ENCODE data around the gene OR2C1.
A peak's percentile ranks its signal among the peaks of the same experiment; 100 is the strongest.

Gene OR2C1
- 0 to 0.21 reads per million in 2 donors for total RNA-seq

DNA sequence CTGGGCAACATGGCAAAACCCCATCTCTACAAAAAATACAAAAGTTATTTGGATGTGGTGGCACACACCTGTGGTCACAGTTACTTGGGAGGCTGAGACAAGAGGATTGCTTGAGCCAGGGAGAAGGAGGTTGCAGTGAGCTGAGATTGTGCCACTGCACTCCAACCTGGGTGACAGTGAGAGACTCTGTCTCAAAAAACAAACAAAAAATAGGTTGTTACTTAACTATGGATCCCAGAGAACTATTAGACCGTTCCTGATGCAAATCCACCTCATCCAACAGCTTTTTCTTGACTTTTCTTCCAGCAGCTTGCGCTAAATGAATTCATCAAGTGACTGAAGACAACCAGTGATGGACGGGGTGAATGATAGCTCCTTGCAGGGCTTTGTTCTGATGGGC, at the start of gene OR2C1:
OR2C1 (plus strand) TSS at position 301 of the 400 bp plus-strand sequence; CDS start at position 353, 52 bp downstream.
- no peak for DNase-seq

- DNase-seq, result no peak
Measured at GRCh38 chr16:3306078-3306477, 49.6 kb upstream of the OR2C1 start.

DNA sequence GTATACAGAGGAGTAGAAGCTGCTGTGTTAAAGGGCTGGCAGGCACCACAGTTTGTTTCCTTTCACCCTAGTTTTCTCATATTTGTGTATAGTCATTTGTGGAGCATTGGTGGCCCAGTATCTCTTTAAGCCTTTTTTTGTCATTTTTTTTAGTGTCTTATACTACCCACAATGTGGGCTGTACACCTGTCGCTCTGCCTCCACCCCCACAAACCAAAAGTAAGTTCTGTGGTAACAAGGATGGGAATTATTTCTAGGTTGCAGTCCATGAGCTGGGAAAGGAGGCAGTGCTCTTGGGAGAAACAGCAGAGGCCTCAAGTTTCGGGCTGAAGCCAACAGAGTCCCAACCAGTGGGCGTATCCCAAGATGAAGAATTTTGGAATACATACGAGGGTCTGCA, 44.2 kb upstream of the OR2C1 start:
- DNase-seq, result no peak

DNA sequence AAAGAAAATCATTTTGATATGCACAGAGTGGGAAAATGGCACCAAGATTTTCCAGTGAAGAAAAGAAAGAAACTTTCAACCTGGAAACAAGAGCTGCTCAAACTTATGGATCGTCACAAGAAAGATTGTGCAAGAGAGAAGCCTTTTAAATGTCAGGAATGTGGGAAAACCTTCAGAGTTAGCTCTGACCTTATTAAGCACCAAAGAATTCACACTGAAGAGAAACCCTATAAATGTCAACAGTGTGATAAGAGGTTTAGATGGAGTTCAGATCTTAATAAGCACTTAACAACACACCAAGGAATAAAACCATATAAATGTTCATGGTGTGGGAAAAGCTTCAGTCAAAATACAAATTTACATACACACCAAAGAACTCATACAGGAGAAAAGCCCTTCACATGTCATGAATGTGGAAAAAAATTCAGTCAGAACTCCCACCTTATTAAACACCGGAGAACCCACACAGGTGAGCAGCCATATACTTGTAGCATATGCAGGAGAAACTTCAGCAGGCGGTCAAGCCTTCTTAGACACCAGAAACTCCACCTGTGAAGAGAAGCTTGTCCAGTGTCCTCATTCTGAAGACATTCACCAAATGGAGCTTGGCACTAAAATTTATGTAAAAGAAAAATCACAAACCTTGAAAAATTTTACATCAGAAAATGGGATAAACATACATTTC, 38.2 kb upstream of the OR2C1 start:
- no peak for DNase-seq

DNA sequence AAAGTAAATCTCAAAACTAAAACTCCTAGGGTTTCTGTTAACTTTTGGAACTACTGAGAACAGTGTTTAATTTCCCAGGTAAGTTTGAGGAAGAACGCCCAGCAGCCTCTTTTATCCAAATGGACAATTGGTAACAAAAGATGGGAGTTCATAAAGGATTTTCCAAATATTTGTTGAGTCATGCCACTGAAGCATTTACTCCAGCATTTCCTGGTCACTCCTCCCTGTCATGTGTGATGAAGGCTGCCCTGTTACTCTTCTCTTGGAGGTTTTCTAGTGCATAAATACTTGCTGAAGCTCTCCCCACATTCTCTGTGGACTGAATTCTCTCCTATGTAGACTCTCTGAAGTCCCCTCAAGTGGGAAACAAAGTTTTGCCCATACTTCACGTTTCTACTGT, 33.9 kb upstream of the OR2C1 start:
- DNase-seq, result no peak

DNA sequence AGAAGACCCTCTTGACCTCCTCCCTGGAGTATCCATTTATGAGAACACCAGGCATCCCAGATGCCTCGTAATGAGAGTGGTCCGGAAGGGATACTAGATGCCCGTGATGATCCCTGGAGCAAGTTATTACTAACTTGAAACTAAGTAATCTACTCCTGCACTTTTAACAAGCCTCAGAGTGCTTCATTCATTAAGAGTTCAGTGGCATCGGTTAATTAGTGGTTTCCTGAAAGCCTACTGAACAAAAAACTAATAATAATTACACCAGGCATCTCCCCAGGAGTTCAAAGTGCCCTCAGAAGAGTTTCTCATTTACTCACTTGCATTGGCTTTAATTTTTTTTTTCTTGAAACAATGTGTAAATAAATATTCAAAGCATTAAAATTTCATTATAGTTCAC, 28.2 kb upstream of the OR2C1 start:
- DNase-seq, result no peak

DNA sequence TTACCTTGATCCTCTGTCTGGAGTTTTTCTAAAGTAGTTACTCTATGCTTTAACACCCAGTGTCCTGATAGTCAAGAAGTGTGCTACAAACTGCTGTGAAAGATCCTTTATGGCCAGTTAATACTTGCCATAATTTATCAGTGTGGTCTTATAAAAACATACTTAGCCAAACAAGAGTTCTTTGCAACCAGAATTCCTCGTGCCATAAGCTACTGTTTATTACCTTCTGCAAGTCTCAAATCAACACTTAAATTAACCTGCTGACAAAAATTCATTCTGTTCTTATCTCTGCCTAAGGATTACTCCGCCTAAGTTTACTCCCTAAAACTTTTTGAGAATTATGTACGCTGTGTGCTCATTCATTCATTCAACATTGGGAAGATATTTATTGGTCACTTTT, 27.6 kb upstream of the OR2C1 start:
- no peak for DNase-seq

DNA sequence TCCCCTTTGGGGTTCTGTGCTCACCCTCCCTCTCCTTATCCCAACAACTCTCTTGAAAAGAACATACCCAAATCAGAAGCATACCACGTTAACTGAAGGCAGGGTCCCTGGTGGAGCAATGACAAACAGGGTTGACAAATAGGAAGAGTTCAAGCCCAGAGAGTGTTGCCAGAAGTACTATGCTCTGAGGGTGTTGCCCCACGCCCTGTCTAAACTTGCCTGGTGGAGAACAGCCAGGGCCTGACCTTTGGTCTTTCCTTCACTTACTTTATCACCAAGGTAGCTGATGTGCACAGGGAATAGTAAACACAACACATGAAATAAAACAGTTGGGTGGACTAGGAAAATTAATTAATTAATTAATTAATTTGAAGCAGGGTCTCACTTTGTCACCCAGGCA, 27.0 kb upstream of the OR2C1 start:
- no peak for DNase-seq

DNA sequence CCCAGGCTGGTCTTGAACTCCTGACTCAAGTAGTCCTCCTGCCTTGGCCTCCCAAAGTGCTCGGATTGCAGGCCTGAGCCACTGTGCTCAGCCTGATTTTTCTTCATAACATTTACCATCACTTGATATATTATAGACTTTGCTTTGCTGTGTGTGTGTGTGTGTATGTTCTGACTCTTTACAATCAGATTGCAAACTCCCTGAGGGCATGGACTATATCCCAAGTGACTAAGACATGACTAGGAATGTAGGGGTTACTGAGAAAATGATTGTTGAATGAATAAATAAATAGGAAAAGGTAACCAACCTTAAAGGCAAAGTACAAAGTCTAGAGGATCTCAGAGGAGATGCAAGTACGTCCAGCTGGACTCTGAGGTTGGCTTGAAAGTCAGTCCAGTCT, 9.6 kb upstream of the OR2C1 start:
- no peak for DNase-seq

- DNase-seq, result no peak
Measured at GRCh38 chr16:3347586-3347985, 8.1 kb upstream of the OR2C1 start.

DNA sequence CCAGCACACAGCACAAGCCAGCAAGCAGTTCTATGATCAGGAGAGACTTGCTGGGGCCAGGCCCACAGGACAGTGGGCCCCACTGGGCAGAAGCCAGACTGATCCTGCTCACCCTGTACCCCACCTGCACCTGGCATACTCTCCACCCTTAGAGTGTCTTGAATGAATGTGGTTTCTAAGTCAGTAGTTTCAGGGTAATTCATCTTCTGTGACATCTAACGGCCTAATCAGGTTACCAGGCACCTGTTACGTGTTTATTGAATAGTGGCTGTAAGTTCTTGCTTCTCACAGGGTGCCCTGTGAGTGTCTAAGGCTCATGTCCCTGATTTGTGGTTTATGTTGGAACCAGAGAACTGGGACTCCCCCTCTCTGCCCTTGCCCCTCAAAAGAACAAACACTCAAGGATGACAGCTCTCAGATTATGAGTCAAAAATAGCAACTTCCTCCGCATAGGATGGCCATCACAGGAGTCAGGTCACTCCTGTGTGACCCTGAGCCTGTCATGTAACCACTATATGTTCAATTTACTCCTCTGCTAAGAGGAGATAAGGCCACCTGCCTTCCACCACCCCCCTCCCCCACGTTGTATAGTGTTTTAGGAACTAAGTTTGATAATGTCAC, 7.0 kb upstream of the OR2C1 start:
- DNase-seq, result no peak

- DNase-seq, result no peak
Measured at GRCh38 chr16:3349175-3349574, 6.5 kb upstream of the OR2C1 start.

- no peak for DNase-seq
Measured at GRCh38 chr16:3356118-3356517, 429 bp downstream of the OR2C1 start.

DNA sequence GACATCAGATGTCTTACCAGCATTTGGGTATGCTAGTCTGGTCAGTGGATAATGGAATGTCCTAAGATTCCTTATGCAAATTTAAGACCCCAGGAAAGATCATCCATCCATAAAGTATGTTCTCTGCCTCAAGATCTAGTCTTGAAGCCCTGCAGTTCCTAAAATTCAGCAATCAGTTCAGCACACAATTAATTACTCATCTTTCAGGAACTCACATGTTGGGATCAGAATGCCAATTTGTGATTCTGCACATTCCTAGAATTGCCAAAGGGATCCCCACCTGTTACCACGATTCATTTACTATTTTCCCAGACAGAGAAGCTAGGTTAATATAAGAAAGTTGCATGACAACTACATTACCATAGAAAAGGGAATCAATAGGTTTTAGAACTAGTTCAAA, 3.2 kb downstream of the OR2C1 start:
- no peak for DNase-seq

- no peak for DNase-seq
Measured at GRCh38 chr16:3362931-3363330, 7.2 kb downstream of the OR2C1 start.

- no peak for DNase-seq
Measured at GRCh38 chr16:3363793-3364192, 8.1 kb downstream of the OR2C1 start.

- peak; percentile 61 for DNase-seq
Measured at GRCh38 chr16:3364774-3365427, 9.2 kb downstream of the OR2C1 start.

- DNase-seq, result no peak
Measured at GRCh38 chr16:3369073-3369472, 13.4 kb downstream of the OR2C1 start.

- DNase-seq, result no peak
Measured at GRCh38 chr16:3375680-3376079, 20.0 kb downstream of the OR2C1 start.

- no peak for DNase-seq
Measured at GRCh38 chr16:3377917-3378316, 22.2 kb downstream of the OR2C1 start.

GRCh38 chr16:3383045-3383448, 27.4 kb downstream of the OR2C1 start:
- no peak for DNase-seq

- no peak for DNase-seq
Measured at GRCh38 chr16:3388325-3388724, 32.6 kb downstream of the OR2C1 start.

GRCh38 chr16:3389663-3390338, 34.1 kb downstream of the OR2C1 start:
- DNase-seq, result no peak

GRCh38 chr16:3400446-3400778, 44.7 kb downstream of the OR2C1 start:
- DNase-seq, result no peak
